SIG-M5 treated with dmso at 0.1 percent for 504 hours (cell line): Measurements from ENCODE around the gene EOGT.

Source experiments
- DNase-seq: peaks from one replicate; lab custom pipeline; 2025; ENCODE audit not compliant: unreplicated experiment; lab: John Stamatoyannopoulos, UW

EOGT gene

GRCh38 chr3:69013253-69014021, at the start of gene EOGT:
Gene EOGT (minus strand): TSS chr3:69013684. CDS start chr3:69009846, 3,838 bp downstream.
- DNase-seq, result peak; percentile 68

DNA sequence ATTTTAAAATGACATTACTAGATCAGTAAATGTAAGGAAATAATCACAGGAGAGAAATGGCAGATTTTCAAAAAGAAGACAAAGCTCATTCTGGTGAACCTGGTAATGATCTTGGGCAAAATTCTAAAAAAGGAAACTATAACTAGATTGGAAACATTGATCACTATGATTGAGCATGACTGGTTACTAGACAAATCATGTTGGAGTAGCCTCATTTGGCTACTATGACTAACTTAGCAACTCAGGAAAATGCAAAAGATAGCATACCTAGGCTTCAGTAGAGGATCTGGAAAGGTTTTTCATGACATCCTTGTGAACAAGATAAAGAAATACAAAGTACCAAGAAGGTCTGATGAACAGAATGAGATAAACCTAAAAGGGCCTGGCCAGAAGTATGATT, 46.2 kb upstream of the EOGT start:
- no peak for DNase-seq

GRCh38 chr3:69058947-69059224, 45.4 kb upstream of the EOGT start:
- no peak for DNase-seq

DNA sequence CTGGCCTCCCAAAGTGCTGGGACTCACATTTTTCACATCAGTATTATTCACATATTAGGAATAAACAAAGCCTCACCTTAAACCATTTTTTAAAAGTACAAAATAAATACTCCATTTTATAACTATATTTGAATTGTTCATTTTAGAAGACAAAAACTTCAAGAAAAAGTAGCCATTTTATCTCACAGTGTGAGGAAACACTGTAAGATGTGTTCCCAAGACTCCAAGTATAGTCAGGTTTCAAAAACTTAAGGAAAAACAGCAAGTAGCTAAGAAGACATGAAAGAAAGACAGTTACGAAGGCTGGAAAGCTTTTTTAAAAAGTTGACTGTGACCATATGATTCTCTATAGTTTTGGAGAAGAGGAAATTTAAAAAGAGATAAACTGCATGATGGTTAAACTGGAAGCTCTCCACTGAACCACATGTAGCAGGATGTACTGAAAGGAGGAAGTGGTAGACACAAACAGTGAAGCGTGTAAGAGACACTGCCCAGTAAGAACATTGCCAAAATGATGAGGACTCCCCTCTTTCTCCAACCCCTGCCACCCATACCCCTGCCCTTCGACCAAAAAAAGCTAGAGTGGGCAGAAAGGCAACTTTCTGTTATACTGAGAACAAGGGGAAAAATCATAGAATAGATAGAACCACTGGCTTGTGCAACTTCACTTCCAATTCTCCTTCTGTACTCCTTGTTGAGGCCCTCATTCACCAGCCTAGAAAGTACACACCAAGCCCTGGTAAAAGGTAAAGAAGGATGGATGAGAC, 44.9 kb upstream of the EOGT start:
- DNase-seq, result peak; percentile 70

DNA sequence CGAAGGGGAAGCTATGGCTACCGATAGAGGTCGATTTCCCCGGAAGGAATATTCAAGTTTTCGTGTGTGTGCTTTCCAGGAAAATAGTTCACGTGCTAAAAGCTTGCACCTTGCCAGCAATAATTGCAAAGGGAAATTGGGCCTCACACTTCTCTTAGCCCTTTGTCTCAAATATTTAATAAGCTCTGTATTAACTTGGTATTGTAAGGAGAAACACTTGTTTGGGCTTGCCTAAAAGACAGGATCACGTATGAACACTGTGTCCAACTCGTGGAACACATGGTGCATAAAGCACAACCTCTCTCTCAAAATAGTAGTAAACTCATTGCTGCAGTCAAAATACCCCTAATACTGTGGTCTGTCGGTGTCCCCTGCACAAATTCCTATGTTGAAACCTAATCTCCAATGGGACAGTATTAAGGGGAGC, 39.0 kb upstream of the EOGT start:
- DNase-seq, result no peak

DNA sequence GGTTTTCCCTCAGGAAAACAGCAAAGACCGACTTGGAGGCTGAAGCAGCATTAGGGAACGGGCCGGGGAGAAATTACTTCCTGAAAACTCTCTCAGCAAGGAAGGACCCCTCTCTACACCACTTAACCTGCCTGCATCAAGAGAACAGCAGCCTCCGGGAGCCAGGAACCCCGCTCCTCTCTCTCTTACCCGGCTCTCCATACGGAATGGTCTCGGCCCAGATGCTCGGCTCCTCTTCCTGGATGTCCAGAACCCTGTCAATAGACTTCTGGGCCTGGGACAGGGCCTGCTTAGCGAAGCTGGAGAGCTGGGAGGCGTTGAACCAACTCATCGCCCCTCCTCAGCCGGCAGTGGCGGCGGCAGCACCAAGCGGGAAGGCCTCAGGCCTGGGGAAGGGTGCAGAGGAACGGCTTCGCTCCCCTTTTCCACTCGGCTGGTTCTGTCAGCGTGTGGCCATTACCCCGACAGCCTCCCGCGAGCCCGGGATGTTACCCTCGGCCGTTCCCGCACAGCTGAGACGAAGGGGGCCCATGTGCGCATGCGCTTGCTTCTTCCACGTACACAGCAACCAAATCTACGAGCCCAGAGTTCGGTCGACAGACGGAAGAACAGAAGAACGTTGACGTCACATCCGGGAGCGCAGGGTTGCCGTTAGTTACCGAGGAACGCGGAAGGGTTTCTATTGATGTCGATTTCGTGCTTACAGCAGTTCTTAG, 38.4 kb upstream of the EOGT start, which contains the start of gene TMF1:
TMF1 (minus strand) TSS at position 578 of the 716 bp plus-strand sequence; CDS start at position 331, 247 bp downstream.
- no peak for DNase-seq

- DNase-seq, result no peak
Measured at GRCh38 chr3:69048990-69049389, 35.5 kb upstream of the EOGT start.

GRCh38 chr3:69044608-69045007, 31.1 kb upstream of the EOGT start:
- DNase-seq, result peak; percentile 5

DNA sequence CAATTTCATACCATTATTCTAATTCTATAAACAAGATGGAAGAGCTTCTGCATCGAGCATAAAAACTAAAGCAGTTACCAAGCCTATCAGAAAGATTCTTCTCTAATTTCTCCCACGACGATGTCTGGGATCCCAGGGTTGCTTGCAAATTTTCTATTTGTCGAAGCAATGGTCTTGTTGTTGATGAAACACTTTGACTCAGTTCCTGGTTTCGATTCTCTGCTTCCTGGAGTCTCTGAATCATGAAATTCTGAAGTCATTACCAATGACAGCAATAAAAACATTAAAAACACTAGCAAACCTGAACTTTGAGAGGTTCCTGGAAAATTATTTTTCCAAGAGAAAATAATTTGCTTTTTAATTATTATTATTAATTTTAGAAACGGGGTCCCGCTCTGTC, 20.0 kb upstream of the EOGT start:
- peak; percentile 70 for DNase-seq

DNA sequence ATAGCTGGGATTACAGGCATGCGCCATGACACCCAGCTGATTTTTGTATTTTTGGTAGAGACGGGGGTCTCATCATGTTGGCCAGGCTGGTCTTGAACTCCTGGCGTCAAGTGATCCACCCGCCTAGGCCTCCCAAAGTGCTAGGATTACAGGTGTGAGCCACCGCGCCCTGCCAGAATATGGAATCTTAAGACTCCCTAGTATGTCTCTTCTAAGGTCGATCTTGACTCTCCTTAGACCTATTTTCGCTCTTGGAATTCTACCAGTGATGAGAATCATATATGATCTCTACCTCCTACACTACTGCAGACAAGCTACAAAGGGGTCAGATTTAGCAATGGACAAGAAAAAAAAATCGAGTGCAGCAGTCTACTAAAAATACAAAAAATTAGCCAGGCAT, 19.3 kb upstream of the EOGT start:
- no peak for DNase-seq

DNA sequence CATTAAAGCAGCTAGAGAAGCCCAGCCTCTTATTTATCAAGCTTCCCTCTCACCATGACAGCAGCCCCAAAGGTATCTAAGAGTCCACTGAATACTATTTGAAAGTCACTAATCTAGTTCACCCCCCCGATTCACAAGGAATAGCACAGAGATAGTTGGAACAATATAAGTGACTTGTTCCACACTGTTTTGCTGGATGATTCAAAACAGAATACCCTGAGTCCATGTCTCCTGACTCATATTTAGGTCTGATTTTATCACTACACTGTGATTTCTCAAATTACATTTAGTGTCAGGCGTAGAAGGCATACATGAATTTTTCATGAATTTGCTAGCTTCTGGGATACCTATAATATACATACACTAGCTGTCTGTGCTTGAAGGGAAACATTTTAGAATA, 18.7 kb upstream of the EOGT start:
- no peak for DNase-seq

DNA sequence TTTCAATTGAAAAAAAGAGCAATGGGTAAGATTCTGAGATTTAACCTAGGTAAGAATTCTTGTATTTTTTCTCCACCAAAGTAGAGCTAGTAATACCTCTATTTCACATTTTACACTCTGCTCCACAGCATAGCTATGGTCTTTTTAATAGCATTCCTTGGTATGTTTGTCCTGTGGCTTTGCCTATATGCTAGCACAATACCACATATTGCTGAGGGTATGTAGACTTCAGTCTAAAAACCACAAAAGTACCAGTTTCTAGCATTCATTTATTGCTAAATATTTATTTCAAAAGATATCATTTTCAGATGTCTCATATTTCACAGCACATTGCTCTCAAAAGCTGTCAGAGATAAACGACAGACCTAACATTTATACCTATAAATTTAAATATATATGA, 18.2 kb upstream of the EOGT start:
- no peak for DNase-seq

GRCh38 chr3:69020857-69021256, 7.4 kb upstream of the EOGT start:
- no peak for DNase-seq

GRCh38 chr3:69020424-69020823, 6.9 kb upstream of the EOGT start:
- no peak for DNase-seq

GRCh38 chr3:69016901-69017300, 3.4 kb upstream of the EOGT start:
- no peak for DNase-seq

DNA sequence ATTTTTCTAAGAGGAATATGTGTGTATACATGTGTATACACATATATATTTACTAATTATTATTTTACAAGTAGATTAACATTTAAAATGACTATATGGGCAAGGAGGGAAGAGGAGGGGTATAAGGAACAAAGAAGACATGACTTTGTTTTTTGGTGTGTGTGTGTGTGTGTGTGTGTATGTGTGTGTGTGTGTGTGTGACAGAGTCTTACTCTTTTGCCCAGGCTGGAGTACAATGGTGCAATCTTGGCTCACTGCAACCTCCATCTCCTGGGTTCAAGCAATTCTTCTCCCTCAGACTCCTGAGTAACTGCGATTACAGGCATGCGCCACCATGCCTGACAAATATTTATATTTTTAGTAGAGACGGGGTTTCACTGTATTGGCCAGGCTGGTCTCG, 2.6 kb upstream of the EOGT start:
- DNase-seq, result no peak

GRCh38 chr3:69014022-69014580, 617 bp upstream of the EOGT start:
- peak; percentile 45 for DNase-seq

DNA sequence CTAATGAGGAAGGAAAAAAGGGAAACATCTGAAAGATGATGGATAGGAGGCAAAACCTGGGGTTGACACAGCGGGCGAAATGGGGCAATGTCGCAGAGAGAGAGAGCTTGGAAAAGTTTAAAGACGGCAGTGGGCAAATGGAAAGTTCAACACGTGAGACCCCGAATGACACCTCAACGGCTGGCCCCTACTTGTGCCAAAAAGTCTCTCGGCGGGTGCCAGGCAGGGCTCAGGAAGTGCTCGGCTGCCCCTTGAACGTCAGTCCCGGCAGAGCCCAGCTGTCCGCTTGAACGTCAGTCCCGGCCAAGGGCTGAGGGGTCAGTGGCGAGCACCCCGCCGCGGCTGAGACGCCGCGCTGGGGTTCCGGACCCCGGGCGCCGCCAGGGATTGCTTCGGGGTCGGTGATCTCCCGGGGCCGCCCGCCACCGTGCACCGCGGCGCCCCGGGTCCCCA, 658 bp downstream of the EOGT start:
- no peak for DNase-seq

DNA sequence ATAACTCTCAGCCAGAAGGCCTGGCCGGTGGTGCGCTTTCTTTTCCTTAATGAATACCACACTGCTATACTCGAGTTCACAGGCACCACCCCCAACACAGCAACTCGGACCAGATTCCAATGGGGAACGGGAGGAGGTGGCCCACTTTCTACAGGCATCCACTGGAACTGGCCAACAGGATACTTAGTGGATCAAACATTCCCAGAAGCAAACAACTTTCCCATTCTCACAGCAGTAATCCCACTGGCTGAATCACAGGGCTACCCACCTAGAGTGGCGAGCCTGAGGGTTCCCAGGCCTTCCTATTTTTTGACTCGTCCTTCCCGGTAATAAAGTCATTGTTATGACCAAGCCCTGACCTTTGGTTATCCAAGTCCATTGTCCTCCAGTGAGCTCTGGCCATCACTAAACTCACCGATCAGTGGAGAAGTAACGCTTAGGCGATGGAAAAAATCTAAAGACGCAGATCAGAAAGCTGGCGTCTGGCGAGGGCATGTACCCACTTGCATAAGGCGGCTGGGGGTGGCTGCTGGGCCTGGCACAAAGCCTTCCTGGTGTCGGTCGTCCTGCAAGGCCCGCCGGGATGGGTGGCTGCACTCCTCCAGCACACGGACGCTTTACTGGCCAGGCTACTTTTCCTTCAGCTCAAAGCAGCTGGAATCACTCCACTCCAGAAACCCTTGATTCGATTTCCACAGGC, 1.2 kb downstream of the EOGT start:
- no peak for DNase-seq

DNA sequence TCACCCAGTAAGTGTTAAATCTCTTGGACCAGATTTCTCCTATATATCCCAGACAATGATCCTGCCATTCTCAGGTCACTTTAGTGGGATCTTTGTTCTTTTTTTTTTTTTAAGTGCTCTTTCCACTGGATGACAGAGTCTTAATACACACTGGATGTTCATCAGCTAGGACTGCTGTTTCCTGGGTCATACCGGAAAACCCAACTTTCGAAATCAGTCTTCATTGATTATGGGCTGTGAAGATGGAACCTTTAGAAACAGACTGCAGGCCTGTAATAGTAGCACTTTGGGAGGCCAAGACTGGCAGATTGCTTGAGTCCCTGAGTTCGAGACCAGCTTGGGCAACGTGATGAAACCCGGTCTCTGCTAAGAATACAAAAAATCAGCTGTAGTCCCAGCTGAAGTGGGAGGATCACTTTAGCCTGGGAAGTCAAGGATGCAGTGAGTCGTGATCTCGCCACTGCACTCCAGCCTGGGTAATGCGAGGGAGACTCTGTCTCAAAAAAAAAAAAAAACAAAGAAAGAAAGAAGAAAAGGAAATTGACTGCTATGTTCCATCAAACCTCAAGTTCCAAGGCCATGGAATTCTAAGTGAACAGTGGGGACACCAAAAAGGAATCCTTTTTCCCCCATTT, 2.3 kb downstream of the EOGT start:
- DNase-seq, result no peak
